ENCODE data around the gene CIDEB.

The CIDEB gene

DNA sequence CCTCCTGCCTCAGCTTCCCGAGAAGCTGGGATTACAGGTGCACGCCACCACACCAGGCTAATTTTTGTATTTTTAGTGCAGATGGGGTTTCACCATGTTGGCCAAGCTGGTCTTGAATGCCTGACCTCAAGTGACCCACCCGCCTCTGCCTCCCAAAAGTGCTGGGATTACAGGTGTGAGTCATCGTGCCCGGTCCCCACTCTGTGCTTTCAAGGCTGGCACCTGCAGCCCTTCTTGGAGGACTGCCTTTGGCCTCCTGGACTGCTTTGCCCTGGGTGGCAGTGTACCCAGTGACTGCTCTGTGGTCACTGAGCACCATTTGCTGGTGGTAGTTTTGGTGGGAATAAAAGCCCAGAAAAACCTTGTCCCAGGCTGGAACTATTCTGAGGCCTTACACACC, 20.8 kb downstream of the CIDEB start:
- no peak for DNase-seq

DNA sequence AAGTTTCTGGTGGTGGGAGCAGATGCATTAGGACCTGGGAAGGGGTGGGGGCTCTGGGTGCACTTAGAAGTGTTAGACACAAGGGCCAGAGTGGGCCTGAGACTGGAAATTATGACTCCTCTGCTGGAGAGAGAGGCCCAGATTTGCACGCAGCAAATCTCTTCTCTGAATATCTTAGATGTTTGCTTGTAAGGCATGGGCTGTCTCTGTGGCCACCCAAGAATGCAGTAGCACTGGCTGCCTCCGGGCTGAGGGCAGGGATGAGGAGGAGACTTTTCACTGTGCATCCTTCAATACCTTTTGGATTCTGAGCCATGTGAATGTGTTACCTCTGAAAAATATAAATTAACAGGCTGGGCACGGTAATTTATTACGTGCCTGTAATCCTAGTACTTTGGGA, 22.4 kb downstream of the CIDEB start:
- DNase-seq, result no peak

DNA sequence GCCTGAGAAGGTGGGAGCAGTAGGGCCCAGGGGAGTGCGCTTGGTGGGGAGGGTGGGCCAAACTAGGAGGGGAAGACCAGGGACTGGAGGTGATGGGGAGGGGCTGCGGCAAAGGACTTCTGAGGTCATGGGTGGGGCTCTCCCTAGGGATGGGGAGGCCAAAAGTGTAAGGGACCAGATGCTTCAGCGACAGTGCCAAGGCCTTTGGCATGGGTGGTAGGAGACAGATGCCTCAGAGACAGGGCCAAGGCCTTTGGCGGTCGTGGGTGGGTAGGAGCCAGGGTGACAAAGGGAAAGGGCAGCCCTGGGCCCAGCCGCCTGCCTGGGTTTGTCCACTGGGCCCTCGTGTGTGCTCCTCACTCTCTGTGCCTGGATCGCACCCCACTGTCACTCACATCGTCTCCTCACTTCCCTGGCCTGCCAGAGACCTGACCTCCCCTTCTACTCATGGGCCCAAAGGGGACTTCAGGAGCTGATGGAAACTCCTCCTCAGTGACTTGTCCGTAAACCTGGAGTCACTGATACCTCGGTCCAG, 23.2 kb downstream of the CIDEB start:
- DNase-seq, result no peak

DNA sequence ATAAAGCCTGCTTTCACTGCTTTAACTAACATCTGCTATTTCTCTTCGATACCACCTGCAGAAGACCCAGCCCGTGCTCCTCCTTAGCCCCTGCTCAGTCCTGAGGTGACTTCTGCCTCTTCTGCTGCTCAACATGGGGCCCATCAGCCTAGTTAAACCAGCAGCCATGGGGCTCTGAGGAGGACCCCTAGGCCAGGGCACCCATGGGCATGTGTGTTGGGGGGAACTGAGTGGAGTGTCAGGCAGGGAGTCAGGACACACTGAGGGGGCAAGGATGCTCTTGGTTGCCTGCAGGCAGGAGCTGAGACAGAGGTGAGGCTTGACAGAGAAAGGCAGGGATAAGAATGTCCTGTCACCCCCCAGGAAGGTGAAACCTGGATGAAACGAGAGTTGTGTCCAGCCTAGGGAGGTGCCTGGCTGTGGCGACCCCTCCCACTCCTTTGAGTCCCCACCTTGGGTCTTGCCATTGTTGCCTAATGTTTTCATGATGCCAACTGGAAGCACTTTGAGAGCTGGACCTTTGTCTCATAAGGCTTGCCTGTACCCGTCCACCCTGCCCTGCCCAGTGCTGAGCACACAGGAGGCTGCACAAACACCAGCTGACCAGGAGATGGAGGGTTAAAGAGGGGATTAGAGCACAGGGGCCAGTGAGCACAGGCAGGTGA, 23.8 kb downstream of the CIDEB start:
- DNase-seq, result no peak

DNA sequence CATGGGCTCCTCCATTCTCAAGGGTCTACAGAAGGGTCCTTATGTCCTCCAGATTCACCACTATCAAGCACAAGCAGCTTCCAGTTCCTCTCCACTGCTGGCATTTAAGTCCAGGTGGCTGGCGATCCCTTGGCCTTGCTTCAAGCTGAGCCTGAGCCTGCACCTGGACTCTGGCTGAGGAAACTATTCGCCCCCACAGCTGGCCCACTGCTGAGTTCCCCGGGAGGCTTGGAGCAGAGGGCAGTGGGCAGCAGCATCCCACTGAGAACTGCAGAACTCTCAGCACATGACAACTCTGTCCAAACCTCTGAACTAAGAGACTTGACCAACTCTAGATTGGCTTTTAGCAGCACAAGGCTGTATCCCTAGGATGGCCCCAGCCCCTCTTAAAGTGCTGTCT, 25.0 kb downstream of the CIDEB start:
- no peak for DNase-seq

DNA sequence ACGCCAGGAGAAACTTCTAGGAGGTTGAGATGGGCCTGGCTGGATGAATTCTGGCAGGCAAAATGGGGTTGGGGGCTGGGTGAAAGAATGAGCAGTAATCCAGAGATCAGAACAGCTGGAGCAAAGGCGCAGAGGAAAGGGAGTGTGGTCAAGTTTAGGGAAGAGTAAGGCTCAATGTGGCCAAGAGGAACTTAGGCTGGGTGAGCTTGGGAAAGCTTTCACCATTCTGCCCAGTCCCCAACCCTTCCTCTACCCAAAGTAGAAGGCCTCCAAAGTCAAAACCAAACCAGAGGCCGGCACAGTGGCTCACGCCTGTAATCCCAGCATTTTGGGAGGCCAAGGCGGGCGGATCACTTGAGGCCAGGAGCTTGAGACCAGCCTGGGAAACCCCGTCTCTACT, 26.1 kb downstream of the CIDEB start:
- DNase-seq, result no peak

DNA sequence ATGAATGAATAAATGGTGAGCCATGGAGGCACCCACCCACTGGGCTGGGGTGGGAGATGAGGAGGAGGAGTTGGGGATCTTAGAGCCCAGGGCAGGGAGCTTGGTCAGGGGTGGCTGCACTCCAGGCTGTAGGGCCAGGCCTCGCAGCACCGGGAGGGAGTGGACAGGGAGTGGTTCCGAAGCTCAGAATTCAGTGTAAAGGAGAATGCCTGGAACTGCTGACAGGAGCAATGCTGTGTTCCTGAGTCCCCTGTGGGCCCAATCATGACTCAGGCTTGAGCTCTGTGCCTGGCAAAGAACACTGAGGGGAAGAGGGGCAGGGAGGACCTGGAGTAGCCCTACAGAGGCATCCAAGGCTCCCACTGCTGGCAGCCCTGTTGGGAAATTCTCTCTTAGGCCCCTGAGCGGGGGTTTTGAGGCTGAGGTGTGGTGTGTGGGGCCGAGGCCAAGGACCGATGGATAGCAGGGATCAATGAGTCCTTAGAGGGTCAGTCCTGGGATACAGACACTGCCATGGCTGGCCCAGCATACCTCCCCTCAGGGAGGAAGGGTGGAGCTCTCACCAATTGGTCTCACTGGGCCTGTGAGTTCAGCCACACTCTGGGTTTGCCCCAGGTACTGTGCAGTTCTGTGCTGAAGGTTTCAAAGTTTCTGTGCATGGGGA, 26.8 kb downstream of the CIDEB start:
- no peak for DNase-seq

DNA sequence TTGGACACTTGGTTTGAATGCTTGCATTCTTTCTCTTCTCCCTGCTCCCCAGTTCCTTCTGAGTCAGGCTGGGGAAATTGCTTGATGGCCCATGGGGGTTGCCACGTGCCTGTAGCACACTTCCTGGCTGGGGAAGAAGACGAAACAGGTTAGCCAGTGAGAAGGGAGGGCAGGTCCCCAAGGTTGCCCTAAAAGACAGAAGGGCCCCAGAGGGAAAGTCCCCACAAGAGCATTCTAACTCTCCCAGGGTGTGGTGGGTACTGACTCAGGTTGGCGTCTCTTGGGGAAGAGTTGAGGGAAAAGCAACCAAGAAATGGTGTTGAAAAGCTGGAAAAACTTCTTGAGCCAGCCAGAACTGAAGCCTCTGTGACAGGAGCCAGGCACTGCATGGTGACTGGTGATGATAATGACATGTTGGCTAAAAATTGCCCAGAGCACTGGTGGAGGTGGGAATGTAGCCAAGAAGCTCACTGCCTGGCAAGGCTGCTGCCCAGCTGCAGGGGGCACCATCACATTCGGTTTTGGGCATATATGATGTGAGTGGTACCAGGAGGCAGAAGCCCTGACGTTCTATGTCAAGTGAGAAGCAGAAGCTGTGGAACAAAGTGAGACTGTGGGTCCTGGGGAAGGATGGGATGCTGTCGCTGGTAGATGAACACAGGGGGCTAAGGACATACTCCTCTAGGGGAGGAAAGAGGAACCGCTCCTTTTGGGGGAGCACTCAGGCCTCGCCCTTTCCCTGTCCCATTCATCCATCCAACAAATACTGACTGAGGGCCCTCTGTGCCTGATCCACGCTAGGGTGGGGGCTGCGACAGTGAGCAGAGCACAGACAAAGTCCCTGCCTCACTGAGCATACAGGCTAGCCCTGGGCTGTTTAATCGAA, 28.2 kb downstream of the CIDEB start:
- DNase-seq, result no peak

DNA sequence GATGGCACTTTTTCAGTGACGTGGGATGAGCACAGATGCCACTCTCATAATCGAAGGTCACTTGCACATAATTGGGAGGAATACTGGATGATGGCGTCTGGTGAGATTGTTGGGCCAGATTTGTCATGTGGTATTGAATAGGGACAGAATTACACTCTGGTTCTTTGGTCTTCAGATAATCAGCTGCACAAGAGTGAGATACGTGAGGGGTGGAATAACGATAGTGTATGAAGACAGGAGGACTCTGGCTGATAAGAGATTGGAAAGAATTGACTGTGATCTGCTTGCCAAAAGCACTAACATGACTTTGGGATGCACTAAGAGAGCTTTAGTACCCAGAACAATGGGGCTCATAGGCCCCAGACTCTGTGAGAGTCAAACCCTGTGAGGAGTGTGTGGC, 29.4 kb downstream of the CIDEB start:
- DNase-seq, result no peak

DNA sequence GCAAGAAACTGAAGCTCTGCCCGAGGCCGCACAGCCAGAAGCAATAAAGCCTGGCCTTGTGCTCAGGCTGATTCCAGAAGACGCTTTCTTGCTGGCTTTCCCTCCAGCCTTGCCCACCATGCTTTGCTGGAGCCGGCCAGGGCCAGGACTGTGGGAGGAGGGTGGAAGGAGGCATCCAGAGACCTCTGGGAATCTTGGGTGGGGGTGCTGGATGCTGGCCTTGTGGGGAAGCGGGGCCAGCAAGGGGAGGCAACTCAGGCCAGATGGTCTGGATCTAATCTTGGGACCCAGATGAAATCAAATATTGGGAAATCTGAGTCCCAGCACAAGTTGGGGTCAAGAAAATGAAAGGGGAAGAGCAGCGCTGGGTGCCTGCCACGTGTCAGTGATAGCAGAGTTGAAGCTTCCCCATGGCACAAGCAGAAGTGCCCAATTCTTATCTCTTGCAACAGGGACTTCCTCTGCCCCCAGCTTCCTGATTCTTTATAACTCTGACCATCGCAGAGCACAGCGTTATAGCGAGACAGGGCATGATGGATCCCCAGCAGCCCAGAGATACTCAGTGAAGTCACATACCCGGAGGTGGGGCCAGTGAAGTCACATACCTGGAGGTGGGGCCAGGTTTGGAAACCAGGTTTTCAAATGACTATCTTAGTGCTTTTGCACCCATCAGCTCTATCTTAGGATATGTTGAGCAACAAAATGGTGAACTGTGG, 30.0 kb downstream of the CIDEB start:
- no peak for DNase-seq

DNA sequence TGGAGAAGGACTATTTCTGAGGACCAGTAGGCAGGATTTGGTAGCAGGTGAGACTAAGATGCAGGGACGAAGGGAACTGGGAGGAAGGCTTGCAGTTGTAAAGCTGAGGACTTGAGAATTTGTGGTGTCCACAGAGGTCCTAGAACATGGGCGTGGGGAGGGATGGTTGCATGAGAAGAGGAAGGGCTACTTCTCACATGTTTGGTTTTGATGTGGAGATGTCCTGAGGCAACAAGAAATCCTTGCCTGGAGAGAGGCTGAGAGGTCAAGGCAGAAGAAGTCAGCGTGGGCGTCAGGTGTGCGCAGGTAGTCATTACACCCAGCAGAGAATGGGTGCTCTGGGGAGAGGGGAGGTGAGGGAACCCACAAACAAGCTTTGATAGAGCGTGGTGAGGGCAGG, 30.7 kb downstream of the CIDEB start:
- no peak for DNase-seq

DNA sequence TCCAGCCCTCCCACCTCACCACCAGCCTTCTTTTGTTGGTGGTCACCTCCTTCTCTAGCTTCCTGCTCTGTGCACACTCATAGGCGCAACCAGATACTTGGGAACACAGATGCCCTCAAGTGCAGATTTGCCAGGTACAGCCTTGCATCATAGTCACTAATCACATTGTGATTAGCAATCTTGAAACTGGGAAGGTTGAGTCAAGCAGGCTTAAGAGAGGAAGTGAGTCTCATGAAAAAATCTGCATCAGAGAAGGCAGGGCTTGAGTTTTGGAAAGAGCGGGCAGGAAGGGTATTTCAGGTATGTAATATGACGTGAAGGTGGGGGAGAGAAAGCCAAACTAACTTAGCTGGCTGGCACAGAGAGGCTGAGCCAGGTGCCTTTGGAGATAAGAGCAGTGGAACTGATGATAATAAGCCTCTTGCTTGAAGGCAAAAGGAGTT, 33.7 kb downstream of the CIDEB start:
- no peak for DNase-seq

DNA sequence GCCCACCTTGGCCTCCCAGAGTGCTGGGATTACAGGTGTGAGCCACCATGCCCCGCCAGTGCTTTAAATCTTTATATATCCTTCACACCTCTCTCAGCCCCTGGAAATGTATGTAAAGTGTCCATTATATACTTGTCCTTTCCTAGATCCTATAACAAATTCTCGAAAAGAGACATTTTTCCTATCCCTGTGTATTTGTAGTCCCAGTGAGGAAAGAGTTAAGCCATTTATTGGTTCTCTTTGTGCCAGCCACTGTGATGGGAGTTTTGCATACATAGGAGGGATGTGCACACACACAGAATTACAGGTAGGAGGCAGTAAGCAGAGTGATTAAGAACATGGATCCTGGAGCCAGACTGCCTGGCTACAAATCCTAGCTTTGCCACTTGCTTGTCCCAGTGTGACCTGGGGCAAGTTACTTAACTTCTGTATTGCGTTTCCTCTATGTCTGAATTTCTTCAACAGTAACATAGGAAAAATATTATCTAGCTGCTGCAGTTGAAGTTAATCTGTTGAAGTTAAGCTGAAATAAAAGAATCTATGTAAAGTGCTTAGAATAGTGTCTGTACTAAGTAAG, 34.3 kb downstream of the CIDEB start:
- peak; percentile 54 for DNase-seq

DNA sequence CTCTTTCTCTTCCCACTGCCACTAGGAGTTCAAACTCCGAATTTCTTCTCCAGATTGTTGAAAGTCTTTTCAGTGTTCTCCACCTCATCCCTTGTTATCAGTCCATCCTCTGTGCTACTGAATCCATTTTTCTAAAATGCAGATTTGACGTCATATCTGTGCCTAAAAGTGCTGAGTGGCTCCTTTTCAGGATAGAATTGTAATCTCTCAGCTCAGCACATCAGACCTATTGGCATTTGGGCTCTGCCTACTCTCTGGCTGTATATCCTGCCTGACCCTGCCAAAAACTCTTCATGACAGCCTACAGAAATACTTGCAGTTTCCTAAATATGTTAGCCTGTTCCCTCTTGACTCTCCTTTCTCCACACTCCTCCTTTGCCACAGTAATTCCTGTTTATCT, 35.3 kb downstream of the CIDEB start:
- DNase-seq, result no peak

DNA sequence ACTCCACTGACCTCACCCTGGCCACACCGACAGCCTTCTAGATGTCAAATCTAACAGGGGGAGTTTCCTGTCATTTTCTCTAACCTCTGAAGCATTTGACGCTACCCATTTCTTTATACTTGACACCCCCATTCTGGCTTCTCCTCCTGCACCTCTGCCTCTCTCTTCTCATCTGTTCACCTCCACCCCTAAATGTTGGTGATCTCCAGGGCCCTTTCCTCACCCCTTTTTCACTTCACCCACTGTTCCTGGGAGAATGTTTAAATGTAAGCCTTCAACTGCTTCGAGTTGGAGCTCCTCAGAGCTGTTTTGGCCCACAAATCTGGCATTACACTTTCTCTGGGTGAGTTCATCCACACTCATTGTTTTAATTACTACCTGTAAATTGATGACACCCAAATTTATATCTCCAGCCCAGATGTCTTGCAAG, 35.9 kb downstream of the CIDEB start:
- no peak for DNase-seq

DNA sequence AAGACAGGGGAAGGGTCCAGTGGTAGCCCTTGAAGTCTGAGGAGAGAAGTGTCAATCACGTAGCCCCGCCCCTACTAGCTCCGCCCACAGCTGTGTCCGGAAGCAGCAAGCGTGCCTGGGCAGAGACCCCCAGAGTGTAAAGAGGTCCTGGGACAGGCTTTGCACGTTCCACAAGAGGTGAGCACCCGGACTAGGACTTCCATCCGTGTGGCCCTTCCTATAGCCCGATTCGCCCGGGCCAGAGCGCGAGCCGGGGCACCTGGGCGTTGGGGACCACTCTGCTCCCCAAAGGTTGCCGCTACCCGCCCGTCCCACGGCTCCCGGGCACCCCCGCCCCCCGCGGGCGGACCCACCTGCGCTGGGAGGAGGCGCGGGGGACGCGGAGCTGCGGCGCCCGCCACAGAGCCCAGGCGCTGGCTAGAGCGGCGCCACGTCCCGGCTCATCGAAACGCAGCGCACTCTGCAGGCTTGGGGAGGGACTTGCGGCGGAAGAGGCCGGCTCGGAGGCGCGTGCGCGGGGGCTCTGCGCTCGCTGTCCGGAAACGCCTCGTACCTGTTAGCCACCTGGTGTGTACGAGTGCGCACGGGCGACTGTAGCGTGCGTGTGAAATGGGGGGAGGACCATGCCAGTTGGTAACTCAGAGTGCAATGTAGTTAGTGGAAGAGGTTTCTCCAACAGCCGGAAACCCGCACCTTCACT, 36.5 kb downstream of the CIDEB start, which contains the start of gene RABGGTA:
RABGGTA (minus strand) TSS at position 464 of the 700 bp plus-strand sequence. CDS start 482 bp downstream, outside the sequence.
- DNase-seq, result peak; percentile 84

DNA sequence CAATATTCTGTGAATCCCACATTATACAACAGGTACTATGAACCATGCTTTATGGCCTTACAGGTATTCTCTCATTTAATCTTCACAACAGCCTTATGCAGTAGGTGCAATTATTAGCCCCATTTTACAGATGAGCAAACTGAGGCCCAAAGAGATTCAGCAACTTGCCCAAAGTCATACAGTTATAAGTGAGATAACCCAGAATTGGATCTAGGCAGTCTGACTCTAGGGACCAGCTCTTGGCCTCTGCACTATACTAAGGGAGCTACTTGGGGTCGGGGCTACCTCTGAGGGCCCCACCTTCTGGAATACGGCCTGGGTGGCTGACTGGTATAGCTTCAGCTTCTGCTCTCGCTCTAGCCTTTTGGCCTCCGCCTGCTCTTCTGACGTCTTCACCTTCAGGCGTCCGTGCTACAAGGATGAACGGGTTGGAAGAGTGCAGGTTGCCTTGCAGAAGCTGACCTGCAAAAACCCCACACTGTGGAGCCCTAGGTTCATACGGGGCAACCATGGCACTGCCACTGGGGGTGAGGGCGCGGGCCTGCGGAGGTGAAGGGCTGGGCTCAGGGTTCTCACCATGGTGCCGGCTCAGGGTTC, 37.1 kb downstream of the CIDEB start:
- DNase-seq, result peak; percentile 51

DNA sequence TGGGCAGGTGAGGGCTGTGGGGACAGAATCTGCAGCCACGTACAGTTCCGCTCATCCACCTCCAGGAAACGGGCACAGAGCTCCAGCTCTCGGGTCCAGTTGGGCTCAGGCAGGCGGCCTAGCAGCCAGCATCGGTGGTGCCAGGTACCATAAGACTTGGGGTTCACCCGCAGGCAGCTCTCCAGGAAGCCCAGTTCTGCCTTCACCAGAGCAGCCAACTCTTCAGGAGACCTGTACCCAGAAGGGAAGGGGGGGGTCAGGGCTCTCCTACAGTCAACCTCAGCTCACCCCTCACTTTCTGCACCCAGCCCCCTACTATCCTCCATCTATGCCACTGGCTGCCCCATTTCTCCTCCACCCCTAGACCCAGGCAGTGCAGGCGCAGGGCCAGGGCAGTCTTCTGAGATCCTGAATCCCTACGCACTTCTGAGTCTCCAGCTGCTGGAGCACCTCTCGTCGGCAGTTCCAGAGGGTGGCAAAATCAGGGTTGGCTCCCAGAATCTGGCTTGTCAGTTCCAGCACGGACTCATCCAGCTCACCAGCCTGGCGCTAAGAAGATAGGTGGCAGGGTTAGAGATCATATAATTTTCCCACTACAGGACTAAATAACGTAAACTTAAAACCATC, 37.8 kb downstream of the CIDEB start:
- DNase-seq, result no peak

DNA sequence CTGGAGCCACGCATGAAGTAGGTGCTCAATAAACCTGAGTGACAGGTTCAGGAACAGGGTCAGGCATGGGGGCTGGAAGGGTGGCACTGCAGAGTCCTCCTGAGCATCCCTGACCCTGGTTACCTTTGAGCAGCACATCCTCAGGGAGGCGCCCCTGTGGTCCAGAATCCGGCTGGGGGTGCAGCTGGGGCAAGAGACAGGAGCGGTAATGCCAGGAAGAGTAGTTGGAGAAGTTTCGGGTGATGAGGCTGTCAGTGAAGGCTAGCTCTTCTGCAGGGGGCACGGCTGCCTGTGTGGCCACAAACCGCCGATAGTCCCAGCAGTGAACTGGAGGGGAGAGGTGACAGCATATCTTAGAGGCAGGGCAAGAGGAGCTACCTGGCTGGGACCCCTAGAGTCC, 38.4 kb downstream of the CIDEB start:
- DNase-seq, result no peak

DNA sequence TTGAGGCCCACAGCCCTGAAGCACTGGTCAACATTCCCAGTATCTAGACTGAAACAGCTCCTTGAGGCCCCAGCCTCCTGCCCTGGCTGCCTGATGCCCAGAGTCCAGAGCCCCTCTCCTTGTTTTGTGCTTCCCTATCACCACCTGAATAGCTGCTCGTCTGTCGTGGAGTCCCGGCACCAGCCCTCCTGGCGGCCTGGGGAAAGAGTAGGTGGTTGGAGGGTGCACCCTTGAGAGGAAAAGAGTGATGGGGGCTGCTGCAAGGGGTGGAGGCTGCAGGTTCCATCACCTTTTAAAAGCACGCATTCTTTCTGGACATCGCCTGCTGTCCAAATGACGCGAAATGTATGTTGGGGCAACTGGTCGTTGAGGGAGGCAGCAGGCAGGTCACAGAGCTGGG, 39.6 kb downstream of the CIDEB start:
- DNase-seq, result no peak

DNA sequence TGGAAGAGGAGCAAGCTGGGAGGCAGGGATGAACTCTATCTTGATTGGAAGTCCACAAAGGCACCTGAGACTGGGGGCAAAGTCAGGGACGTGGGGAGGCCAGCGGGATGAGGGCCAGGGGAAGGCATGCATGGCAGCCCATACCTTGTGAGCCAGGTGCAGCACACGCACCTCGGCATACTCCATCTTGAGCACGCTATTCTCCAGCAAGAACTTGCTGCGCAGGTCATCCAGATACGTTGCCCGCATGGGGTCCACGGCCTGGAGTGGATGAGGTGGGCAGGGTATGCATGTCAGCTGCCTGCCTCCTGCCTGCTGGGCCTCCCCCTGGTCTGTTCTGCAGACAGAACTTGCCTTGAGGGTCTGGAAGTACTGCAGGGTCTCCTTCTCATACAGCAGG, 40.3 kb downstream of the CIDEB start:
- DNase-seq, result no peak

Measured in NCI-H526 treated with DMSO at 0.1 percent for 48 hours (cell line).